ENCODE data around the gene CACTIN. TPM values are rescaled to one million over a fixed set of nuclear protein-coding genes. Genes with fewer than 3 reads are reported as not detected.
A peak's percentile ranks its signal among the peaks of the same experiment; 100 is the strongest.

Gene CACTIN
- total RNA-seq, 2 donors from 2014 or later = 16.9 to 20.0 TPM

- intact Hi-C loops (cut with DNase I, micrococcal nuclease) = no loop called here
Measured at GRCh38 chr19:3606174-3606689, 20.4 kb downstream of the CACTIN start.

GRCh38 chr19:3605770-3606169 lies 20.8 kb downstream of the CACTIN start:
- ATAC-seq = peak; percentile 24
- intact Hi-C loops (cut with DNase I, micrococcal nuclease) = no loop called here

More at GRCh38 chr19:3606174-3606689, 20.4 kb downstream of the CACTIN start:
- peak; percentile 96 for ATAC-seq
- DNase-seq = peak; percentile 71 to 83

GRCh38 chr19:3605361-3605760 lies 21.2 kb downstream of the CACTIN start:
- DNase-seq (no peak), ATAC-seq (no peak)
- intact Hi-C loops (cut with DNase I, micrococcal nuclease) = no loop called here

More at GRCh38 chr19:3605770-3606169, 20.8 kb downstream of the CACTIN start:
- no peak for DNase-seq

- intact Hi-C loops (cut with DNase I, micrococcal nuclease) = no loop called here
- no peak for ATAC-seq
- no peak for DNase-seq
Measured at GRCh38 chr19:3604987-3605343, 21.6 kb downstream of the CACTIN start.

GRCh38 chr19:3604227-3604986 lies 22.2 kb downstream of the CACTIN start:
- ATAC-seq = no peak
- intact Hi-C loops (cut with DNase I, micrococcal nuclease) = no loop called here
- DNase-seq = no peak

GRCh38 chr19:3603121-3603811 lies 23.3 kb downstream of the CACTIN start:
- intact Hi-C loops (cut with DNase I, micrococcal nuclease) = no loop called here
- no peak for ATAC-seq

GRCh38 chr19:3601021-3601420 lies 25.6 kb downstream of the CACTIN start:
- DNase-seq = no peak
- ATAC-seq = no peak
- intact Hi-C loops (cut with DNase I, micrococcal nuclease) = no loop called here

More at GRCh38 chr19:3603121-3603811, 23.3 kb downstream of the CACTIN start:
- DNase-seq = no peak

GRCh38 chr19:3599776-3600187 lies 26.8 kb downstream of the CACTIN start:
- DNase-seq (no peak), ATAC-seq (no peak)
- intact Hi-C loops (cut with DNase I, micrococcal nuclease) = no loop called here

- intact Hi-C loops (cut with DNase I, micrococcal nuclease) = no loop called here
- no peak for ATAC-seq
- no peak for DNase-seq
Measured at GRCh38 chr19:3595521-3596061, 31.0 kb downstream of the CACTIN start.

- intact Hi-C loops (cut with DNase I, micrococcal nuclease) = no loop called here
- ATAC-seq (no peak), DNase-seq (no peak)
Measured at GRCh38 chr19:3593156-3593555, 33.4 kb downstream of the CACTIN start.

- intact Hi-C loops (cut with DNase I, micrococcal nuclease) = no loop called here
- no peak for DNase-seq
- no peak for ATAC-seq
Measured at GRCh38 chr19:3591876-3592613, 34.5 kb downstream of the CACTIN start.

GRCh38 chr19:3590991-3591659 lies 35.5 kb downstream of the CACTIN start:
- DNase-seq (no peak), ATAC-seq (no peak)
- intact Hi-C loops (cut with DNase I, micrococcal nuclease) = no loop called here

GRCh38 chr19:3589949-3590348 lies 36.6 kb downstream of the CACTIN start:
- intact Hi-C loops (cut with DNase I, micrococcal nuclease) = no loop called here
- DNase-seq = no peak
- ATAC-seq = no peak

- DNase-seq = no peak
- ATAC-seq = no peak
- intact Hi-C loops (cut with DNase I, micrococcal nuclease) = no loop called here
Measured at GRCh38 chr19:3589439-3589838, 37.2 kb downstream of the CACTIN start.

GRCh38 chr19:3586707-3587346 lies 39.8 kb downstream of the CACTIN start:
- intact Hi-C loops (cut with DNase I, micrococcal nuclease) = no loop called here
- DNase-seq = no peak
- ATAC-seq = no peak

GRCh38 chr19:3586127-3586626 lies 40.4 kb downstream of the CACTIN start:
- DNase-seq (no peak), ATAC-seq (no peak)
- intact Hi-C loops (cut with DNase I, micrococcal nuclease) = no loop called here

- no peak for DNase-seq
- intact Hi-C loops (cut with DNase I, micrococcal nuclease) = no loop called here
- no peak for ATAC-seq
Measured at GRCh38 chr19:3585301-3586126, 41.1 kb downstream of the CACTIN start, which contains the start of gene GIPC3. GIPC3 (plus strand) TSS chr19:3585478; CDS start chr19:3585598, 120 bp downstream.

All from left colon (tissue), 2 donors.